Activated T-helper 17 cell treated with anti-CD3 and anti-CD28 coated beads, Interleukin-2, amount 50 U/mL, for 72 hours (primary cell): ENCODE measurements around the gene RSBN1L. TPM values are rescaled to one million over a fixed set of nuclear protein-coding genes. Genes with fewer than 3 reads are reported as not detected.

Experiments
- ATAC-seq: fragments of 150-1000 bp; cut with Tn5 transposase; replicated peaks from 2 replicates; pipeline ENCODE4 v1.10.0; 2021; ENCODE audit warnings: mild to moderate bottlenecking, moderate library complexity
- H3K27ac Mint-ChIP-seq: one replicate; pipeline ENCODE4 v1.8.0; 2022; ENCODE audit warnings: mixed read lengths
- H3K27me3 Mint-ChIP-seq: one replicate; pipeline ENCODE4 v1.8.0; 2022; ENCODE audit warnings: mixed read lengths
- H3K36me3 Mint-ChIP-seq: one replicate; pipeline ENCODE4 v1.8.0; 2022; ENCODE audit warnings: low read depth, mild to moderate bottlenecking, mixed read lengths
- H3K4me1 Mint-ChIP-seq: one replicate; pipeline ENCODE4 v1.8.0; 2022; ENCODE audit warnings: mixed read lengths
- H3K4me3 Mint-ChIP-seq: one replicate; pipeline ENCODE4 v1.8.0; 2022; ENCODE audit warnings: mild to moderate bottlenecking, mixed read lengths
- H3K9me3 Mint-ChIP-seq: one replicate; pipeline ENCODE4 v1.8.0; 2022; ENCODE audit warnings: mixed read lengths
- total RNA-seq, 2 donors: library from RNA; stranded (reverse); gene quantifications; one replicate each; pipeline ENCODE4 v1.2.3, GENCODE V29; 2022

Gene RSBN1L
- total RNA-seq, 2 donors from 2014 or later: 15.1 to 21.6 TPM

DNA sequence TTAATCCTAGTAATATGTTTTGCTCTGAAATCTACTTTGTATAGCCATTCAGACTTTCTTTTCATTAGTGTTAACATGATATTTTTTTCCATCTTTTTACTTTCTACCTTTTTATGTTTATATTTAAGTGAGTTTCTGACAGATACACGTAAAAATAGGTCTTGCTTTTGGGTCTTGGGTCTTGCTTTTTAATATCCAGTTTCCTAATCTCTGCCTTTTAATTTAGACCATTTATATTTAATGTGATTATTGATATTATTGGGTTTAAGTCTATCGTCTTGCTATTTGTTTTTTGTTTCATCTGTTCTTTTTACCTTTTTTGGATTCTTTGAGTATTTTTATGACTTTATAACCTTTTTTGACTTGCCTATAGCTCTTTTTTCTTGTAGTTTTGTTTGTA is 110.2 kb downstream of the RSBN1L start:
- Mint-ChIP-seq H3K9me3 (peaks cover 10% of the 10 kb centered on the region), H3K4me1 (peaks cover 60% of the 10 kb centered on the region), H3K27me3 (no peaks in the 10 kb centered on the region), H3K36me3 (peaks cover 77% of the 10 kb centered on the region), H3K4me3 (peak overlapping the region; percentile 48), H3K27ac (peak overlapping the region; percentile 65)
- ATAC-seq: no peak

DNA sequence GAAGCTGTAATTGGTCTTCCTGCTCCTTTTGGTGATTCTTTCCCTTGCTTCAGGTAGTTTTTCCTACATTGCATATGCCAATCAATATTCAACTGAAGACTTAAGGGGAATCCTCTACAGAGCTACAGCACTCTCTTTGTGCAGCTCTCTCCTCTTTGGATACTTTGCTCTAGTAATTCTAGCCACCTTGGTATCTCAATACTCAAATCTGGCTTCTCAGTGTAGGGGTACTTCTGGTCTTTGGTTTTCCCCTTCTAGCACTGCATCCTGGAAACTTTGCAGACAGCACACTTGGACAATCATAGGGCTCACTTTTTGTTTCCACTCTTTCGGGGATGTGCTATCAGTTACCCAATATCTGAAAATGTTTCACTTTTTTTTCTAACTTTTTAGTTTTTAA is 112.3 kb downstream of the RSBN1L start:
- Mint-ChIP-seq H3K4me3 (peak overlapping the region; percentile 60), H3K36me3 (peaks cover 66% of the 10 kb centered on the region), H3K27me3 (no peaks in the 10 kb centered on the region), H3K27ac (peak overlapping the region; percentile 75), H3K4me1 (peaks cover 60% of the 10 kb centered on the region), H3K9me3 (peaks cover 10% of the 10 kb centered on the region)
- ATAC-seq: peak; percentile 59

DNA sequence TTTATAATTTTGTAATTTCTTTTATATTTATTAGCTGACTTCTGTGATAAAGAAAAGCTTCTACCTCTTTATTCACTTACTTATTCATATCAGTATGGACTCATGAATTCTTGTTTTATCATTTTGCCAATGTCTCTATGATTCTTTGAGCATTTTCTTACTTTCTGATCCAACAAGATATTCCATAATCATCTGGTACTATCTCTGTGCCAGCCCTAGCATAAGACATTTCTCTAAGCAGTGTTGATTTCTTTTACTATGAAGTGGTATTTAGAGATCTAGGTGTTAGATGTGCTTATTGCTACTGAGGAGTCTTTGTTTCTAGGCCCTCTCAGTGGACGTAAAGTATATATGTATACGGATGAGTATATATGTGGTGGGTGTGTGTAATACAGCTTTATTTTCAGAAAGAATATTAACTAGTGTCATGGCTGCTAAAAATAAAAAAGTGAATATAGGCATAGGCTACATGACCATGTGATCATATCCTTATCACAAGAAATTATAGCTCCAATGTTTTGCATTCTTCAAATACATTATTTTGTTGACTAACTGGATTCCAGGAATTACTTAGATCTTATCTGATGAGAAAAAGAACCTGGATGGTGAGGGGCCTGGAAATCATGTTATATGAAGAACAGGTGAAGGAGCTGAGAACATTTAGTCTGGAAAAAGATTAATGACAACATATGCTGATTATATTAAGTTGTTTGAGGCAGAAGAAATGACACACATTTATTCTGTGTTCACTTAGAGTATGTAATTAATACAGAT is 115.4 kb downstream of the RSBN1L start:
- Mint-ChIP-seq H3K36me3 (peaks cover 56% of the 10 kb centered on the region), H3K9me3 (peaks cover 10% of the 10 kb centered on the region), H3K27ac (peak overlapping the region; percentile 10), H3K4me1 (peaks cover 48% of the 10 kb centered on the region), H3K4me3 (peak overlapping the region; percentile 43), H3K27me3 (no peaks in the 10 kb centered on the region)
- no peak for ATAC-seq

DNA sequence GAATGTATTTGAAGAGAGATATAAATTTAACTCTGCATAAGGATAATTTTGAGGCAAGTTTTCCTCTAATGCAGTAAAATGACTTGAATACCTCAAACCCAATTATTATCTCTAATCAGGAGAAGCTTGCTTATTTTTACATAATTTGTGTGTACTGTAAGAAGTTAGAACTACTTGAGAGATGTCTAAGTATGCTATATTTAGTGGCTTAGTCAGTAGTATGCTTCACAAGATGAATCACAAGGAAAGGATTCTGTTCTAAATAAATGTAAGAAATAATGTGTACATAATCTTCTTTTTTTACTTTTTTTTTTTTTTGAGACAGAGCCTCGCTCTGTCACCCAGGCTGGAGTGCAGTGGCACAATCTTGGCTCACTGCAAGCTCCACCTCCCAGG is 116.0 kb downstream of the RSBN1L start:
- H3K4me3 Mint-ChIP-seq: peak overlapping the region; percentile 43
- peak; percentile 81 for ATAC-seq
- peaks cover 11% of the 10 kb centered on the region for H3K9me3 Mint-ChIP-seq
- H3K27me3 Mint-ChIP-seq: no peaks in the 10 kb centered on the region
- peaks cover 48% of the 10 kb centered on the region for H3K4me1 Mint-ChIP-seq
- peaks cover 56% of the 10 kb centered on the region for H3K36me3 Mint-ChIP-seq
- peak overlapping the region; percentile 70 for H3K27ac Mint-ChIP-seq

DNA sequence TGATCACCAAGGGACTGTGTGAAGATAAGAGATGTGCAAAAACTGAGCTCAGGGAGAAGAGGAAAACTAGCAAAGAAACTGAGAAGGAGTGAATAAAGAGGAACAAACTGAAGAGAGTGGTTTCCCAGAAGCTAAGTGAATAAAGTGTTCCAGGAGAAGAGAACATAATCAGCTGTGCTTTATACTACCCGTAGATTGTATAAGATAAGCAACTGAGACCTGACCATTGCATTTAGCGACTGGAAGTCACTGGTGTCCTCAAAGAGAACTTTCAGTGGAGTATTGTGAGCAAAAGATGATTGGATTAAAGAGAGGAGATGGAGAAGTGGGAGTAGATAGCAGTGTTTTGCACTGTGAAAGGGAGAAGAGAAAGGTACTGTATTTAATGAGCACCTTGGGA is 116.9 kb downstream of the RSBN1L start:
- peak overlapping the region; percentile 43 for H3K4me3 Mint-ChIP-seq
- H3K27me3 Mint-ChIP-seq: no peaks in the 10 kb centered on the region
- H3K4me1 Mint-ChIP-seq: peaks cover 41% of the 10 kb centered on the region
- peak overlapping the region; percentile 70 for H3K27ac Mint-ChIP-seq
- peaks cover 56% of the 10 kb centered on the region for H3K36me3 Mint-ChIP-seq
- H3K9me3 Mint-ChIP-seq: peaks cover 10% of the 10 kb centered on the region
- ATAC-seq: peak; percentile 54

DNA sequence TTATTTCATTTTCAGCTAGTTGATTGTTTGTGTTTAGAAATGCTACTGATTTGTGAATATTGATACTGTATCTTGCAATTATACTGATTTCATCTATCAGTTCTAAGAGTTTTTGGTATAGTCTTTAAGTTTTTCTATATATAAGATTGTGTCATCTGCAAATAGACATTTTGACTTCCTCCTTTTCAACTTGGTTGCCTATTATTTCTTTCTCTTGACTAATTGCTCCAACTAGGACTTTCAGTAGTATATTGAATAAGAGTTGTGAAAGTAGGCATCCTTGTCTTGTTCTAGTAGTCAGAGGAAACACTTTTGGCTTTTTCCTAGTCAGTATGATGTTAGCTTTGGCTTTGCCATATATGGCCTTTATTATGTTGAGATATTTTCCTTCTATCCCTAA is 122.8 kb downstream of the RSBN1L start:
- peaks cover 86% of the 10 kb centered on the region for H3K36me3 Mint-ChIP-seq
- peak overlapping the region; percentile 53 for H3K27ac Mint-ChIP-seq
- H3K4me3 Mint-ChIP-seq: no peak overlapping the region
- H3K9me3 Mint-ChIP-seq: peaks cover 26% of the 10 kb centered on the region
- H3K27me3 Mint-ChIP-seq: no peaks in the 10 kb centered on the region
- peaks cover 39% of the 10 kb centered on the region for H3K4me1 Mint-ChIP-seq
- peak; percentile 52 for ATAC-seq

DNA sequence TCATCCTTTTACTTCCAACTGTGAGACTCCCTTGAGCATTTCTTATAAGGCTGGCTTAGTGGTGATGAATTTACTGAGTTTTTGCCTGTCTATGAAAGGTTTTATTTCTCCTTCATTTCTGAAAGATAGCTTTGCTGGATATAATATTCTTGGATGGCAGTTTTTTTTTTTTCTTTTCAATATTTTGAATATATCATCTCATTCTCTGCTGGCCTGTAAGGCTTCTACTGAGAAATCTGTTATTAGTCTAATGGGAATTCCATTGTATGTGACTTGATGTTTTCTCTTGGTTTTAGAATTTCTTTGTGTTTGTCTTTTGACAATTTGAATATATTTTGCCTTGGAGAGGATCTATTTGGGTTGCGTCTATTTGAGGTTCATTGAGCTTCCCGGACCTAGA is 124.7 kb downstream of the RSBN1L start:
- no peak overlapping the region for H3K4me3 Mint-ChIP-seq
- H3K27me3 Mint-ChIP-seq: no peaks in the 10 kb centered on the region
- peak overlapping the region; percentile 47 for H3K27ac Mint-ChIP-seq
- H3K4me1 Mint-ChIP-seq: peaks cover 33% of the 10 kb centered on the region
- H3K9me3 Mint-ChIP-seq: peaks cover 30% of the 10 kb centered on the region
- no peak for ATAC-seq
- peaks cover 92% of the 10 kb centered on the region for H3K36me3 Mint-ChIP-seq

DNA sequence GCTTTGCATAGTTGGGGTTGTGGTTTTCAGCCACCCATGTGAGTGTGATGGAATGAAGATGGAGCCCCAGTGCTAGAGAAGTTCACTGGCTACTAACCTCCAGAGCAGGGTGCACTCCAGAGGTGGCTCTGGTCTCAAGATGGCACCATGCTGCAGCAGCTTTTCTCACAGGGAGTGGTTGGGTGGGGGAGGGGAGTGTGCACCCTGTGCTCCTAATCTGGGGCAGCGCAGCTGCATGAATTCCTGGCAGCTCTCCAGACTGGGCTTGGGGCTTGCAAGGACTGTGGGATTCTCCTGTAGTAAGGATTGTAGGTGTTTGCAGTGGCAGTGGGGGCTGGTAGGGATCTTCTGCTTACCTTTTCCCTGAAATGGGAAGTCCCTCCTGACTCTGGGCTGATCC is 126.0 kb downstream of the RSBN1L start:
- Mint-ChIP-seq H3K27ac (no peak overlapping the region), H3K36me3 (peaks cover 79% of the 10 kb centered on the region), H3K4me1 (peaks cover 36% of the 10 kb centered on the region), H3K9me3 (peaks cover 27% of the 10 kb centered on the region), H3K4me3 (no peak overlapping the region), H3K27me3 (no peaks in the 10 kb centered on the region)
- no peak for ATAC-seq

DNA sequence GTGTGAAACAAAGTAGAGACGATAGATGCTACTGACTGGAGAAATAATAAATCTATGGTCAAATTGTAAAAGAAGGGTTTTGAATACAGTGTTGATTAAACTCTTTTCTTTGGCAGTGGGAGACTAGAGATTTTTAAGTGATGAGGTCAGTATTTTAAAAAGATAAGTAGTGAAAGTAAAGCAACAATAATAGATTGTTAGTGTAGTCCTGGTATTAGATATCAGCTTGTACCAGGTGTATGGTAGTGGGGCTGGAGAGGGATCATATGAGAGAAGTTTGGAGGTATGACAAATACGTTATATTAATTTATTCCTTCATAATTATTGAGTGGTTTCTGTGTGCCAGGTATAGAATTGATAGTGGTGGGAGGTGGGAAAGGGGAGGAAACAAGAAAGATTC is 127.5 kb downstream of the RSBN1L start:
- Mint-ChIP-seq H3K27me3 (no peaks in the 10 kb centered on the region), H3K4me1 (peaks cover 31% of the 10 kb centered on the region), H3K36me3 (peaks cover 68% of the 10 kb centered on the region), H3K9me3 (peaks cover 26% of the 10 kb centered on the region), H3K27ac (peak overlapping the region; percentile 32), H3K4me3 (peak overlapping the region; percentile 28)
- no peak for ATAC-seq

DNA sequence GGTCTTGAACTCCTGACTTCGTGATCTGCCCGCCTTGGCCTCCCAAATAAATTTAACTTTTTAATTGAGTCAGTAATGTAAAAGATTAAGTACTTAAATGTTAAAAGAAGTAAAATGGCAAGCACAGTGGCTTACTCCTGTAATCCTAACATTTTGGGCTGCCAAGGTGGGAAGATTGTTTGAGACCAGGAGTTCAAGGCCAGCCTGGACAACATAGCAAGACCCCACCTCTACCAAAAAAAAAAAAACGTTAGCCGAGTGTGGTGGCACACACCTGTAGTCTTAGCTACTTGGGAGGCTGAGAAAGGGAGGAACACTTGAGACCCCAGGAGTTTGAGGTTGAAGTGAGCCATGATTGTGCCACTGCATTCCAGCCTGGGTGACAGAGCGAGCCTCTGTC is 128.4 kb downstream of the RSBN1L start:
- Mint-ChIP-seq H3K4me1 (peaks cover 26% of the 10 kb centered on the region), H3K4me3 (no peak overlapping the region)

DNA sequence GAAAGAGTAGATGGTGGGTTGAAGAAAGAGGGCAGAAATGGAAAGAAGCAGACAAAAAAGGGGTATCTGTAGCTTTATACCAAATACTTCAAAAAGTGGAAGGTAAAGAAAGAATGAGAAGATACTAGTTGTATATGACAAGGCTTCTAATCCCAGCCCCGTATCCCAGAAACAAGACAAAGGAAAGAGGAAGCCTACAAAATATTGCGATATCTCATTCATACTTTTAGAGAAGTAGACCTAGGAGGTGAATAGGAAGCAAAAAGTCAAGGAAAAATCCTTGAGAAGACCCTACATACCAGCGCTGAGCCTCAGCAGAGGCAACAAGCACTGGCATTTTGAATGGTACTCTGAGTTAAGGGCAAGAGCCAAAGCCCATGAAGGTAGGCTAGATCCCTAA is 128.9 kb downstream of the RSBN1L start:
- Mint-ChIP-seq H3K27me3 (no peaks in the 10 kb centered on the region), H3K4me1 (peaks cover 23% of the 10 kb centered on the region), H3K4me3 (no peak overlapping the region), H3K27ac (no peak overlapping the region), H3K36me3 (peaks cover 55% of the 10 kb centered on the region), H3K9me3 (peaks cover 21% of the 10 kb centered on the region)
- ATAC-seq: no peak

More for the DNA sequence above, 128.4 kb downstream of the RSBN1L start:
- peaks cover 21% of the 10 kb centered on the region for H3K9me3 Mint-ChIP-seq
- peaks cover 60% of the 10 kb centered on the region for H3K36me3 Mint-ChIP-seq
- ATAC-seq: no peak
- H3K27me3 Mint-ChIP-seq: no peaks in the 10 kb centered on the region
- no peak overlapping the region for H3K27ac Mint-ChIP-seq

DNA sequence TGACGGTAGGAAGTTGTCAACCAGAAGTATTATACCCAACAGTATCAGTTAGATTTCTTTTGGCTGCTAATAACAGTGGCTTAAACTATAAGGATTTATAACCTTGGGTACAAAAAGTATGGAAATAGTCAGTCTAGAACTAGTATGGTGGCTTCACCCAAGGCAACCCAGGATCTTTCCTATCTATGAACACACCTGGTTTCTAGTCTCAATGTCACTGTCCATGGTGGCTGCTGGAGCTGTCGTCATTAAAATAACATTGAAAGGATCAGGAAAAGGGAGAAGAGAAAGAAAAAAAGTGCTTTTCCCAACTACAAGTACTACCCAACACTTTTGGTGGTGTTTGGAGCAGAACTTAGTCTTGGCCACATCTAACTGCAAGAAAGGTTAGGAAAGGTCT is 130.0 kb downstream of the RSBN1L start:
- Mint-ChIP-seq H3K27ac (no peak overlapping the region), H3K36me3 (peaks cover 48% of the 10 kb centered on the region), H3K27me3 (no peaks in the 10 kb centered on the region), H3K4me3 (peak overlapping the region; percentile 4), H3K4me1 (peaks cover 31% of the 10 kb centered on the region), H3K9me3 (peaks cover 15% of the 10 kb centered on the region)
- ATAC-seq: no peak

DNA sequence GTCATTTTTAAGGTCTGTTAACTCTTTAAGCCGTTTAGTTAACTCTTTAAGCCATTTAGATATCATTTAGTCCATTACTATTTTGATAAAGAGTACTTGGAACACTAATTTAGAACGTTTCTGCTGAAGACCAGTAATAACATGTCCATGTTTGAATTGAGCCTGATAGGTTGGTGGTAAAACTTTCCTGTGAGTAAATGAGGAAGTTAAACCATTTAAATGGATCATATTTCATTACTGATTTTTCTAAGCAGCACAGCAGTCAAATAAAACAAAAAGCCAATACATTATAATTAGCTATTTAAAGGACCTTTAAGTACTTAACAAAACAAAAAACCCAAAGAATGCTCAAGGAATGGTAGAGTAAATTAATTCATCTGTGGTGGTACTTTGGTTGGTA is 131.7 kb downstream of the RSBN1L start:
- Mint-ChIP-seq H3K4me1 (peaks cover 36% of the 10 kb centered on the region), H3K27ac (no peak overlapping the region), H3K4me3 (no peak overlapping the region), H3K27me3 (no peaks in the 10 kb centered on the region), H3K9me3 (peaks cover 10% of the 10 kb centered on the region), H3K36me3 (peaks cover 51% of the 10 kb centered on the region)
- ATAC-seq: no peak

DNA sequence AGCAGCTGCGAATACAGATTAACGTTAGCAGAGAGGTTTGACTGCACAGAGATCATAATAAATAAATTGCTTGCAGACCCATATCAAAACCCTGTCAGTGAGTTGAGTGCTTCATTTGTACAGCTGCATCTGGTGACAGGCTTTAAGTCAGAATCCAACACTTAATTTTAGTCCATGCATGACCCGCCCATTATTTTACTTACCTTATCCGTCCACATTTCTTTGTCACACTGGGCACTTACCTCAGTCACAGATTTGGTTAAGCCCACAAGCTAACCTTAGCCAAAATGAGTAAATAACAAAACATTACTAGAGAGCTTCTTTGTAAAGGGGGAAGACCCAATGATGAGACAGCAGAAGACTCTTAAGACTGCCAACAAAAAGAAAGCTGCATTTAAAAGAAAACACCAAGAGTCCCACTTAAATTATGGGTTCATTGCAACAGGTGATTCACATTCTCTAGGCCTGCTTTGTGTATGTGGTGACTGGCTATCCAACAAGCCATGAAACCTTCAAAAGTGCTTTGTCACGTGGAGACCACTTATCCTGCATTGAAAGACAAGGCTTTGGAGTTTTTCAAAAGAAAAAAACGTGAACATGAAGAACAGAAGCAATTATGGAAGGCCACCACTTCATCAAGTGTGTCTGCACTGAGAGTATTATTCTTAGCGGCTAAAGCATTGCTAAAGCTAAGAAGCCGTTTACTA is 134.5 kb downstream of the RSBN1L start:
- peak; percentile 55 for ATAC-seq
- H3K9me3 Mint-ChIP-seq: no peaks in the 10 kb centered on the region
- H3K4me3 Mint-ChIP-seq: peak overlapping the region; percentile 80
- H3K36me3 Mint-ChIP-seq: peaks cover 40% of the 10 kb centered on the region
- no peaks in the 10 kb centered on the region for H3K27me3 Mint-ChIP-seq
- peak overlapping the region; percentile 96 for H3K27ac Mint-ChIP-seq
- H3K4me1 Mint-ChIP-seq: peaks cover 40% of the 10 kb centered on the region

DNA sequence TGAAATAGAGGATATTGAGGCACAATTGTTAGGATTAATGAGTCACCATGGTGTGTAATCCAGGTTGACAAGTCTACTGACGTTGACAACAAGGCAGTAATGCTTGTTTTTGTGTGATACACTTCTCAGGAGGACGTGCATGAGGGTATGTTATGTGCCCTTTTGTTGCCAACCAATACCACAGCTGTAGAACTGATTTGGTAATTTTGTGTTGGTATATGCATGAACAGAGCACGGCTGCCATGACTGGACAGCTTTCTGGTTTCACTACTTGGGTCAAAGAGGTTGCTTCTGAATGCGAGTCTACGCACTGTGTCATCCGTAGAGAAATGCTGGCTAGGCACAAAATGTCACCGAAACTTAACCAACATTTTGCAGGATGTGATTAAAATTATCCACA is 135.2 kb downstream of the RSBN1L start:
- Mint-ChIP-seq H3K4me3 (peak overlapping the region; percentile 80), H3K27ac (peak overlapping the region; percentile 96), H3K27me3 (no peaks in the 10 kb centered on the region), H3K36me3 (peaks cover 38% of the 10 kb centered on the region), H3K4me1 (peaks cover 40% of the 10 kb centered on the region), H3K9me3 (no peaks in the 10 kb centered on the region)
- peak; percentile 87 for ATAC-seq
